OCI-LY1 (cell line): ENCODE data around the gene PRMT3.

Experiments
- H2AFZ ChIP-seq: fragments of 200-600 bp; sonication (generic), shearing (Covaris generic); 2 replicates; pipeline ENCODE4 v1.6.0; 2014; ENCODE audit warnings: antibody characterized with exemption, mild to moderate bottlenecking, low read length
- H3F3A ChIP-seq: fragments of 200-600 bp; sonication (generic), shearing (Covaris generic); 2 replicates; pipeline ENCODE4 v1.6.0; 2014; ENCODE audit warnings: mild to moderate bottlenecking, antibody characterized with exemption, low read length, moderate library complexity; ENCODE audit not compliant: insufficient read depth
- H3K27ac ChIP-seq: fragments of 200-600 bp; sonication (generic); 2 replicates; pipeline ENCODE4 v1.5.1; 2014; ENCODE audit warnings: low read length, mixed run types, mild to moderate bottlenecking, low read depth; ENCODE audit not compliant: poor library complexity, severe bottlenecking
- H3K27me3 ChIP-seq: fragments of 200-600 bp; sonication (generic); 2 replicates; pipeline ENCODE4 v1.6.0; 2014; ENCODE audit warnings: antibody characterized with exemption, mild to moderate bottlenecking, low read length, moderate library complexity; ENCODE audit not compliant: insufficient read depth
- H3K36me3 ChIP-seq: fragments of 200-600 bp; sonication (generic); 2 replicates; pipeline ENCODE4 v1.6.1; 2014; ENCODE audit warnings: mild to moderate bottlenecking, antibody characterized with exemption, low read length, moderate library complexity, mixed read lengths; ENCODE audit not compliant: insufficient read depth
- H3K4me1 ChIP-seq: fragments of 200-600 bp; sonication (generic); 2 replicates; pipeline ENCODE4 v1.5.1; 2014; ENCODE audit warnings: mild to moderate bottlenecking, low read length, moderate library complexity; ENCODE audit not compliant: insufficient read depth, severe bottlenecking
- H3K4me2 ChIP-seq: fragments of 200-600 bp; sonication (generic), shearing (Covaris generic); 2 replicates; pipeline ENCODE4 v1.6.1; 2014; ENCODE audit warnings: low read length
- H3K4me3 ChIP-seq: fragments of 200-600 bp; sonication (generic); 2 replicates; pipeline ENCODE4 v1.5.1; 2014; ENCODE audit warnings: low read length, low read depth, mild to moderate bottlenecking, mixed read lengths; ENCODE audit not compliant: poor library complexity, severe bottlenecking
- H3K79me2 ChIP-seq: fragments of 200-600 bp; shearing (Covaris generic); 2 replicates; pipeline ENCODE4 v1.6.1; 2016; ENCODE audit warnings: mixed run types, low read length, mixed read lengths; ENCODE audit not compliant: insufficient read depth
- H3K9ac ChIP-seq: fragments of 200-600 bp; sonication (generic), shearing (Covaris generic); 2 replicates; pipeline ENCODE4 v1.6.1; 2014; ENCODE audit warnings: mild to moderate bottlenecking, low read length, mixed read lengths
- H3K9me2 ChIP-seq: fragments of 200-600 bp; sonication (generic), shearing (Covaris generic); 2 replicates; pipeline ENCODE4 v1.6.1; 2014; ENCODE audit warnings: low read depth, mild to moderate bottlenecking, low read length, mixed read lengths
- H3K9me3 ChIP-seq: fragments of 200-600 bp; shearing (Covaris generic); 2 replicates; pipeline ENCODE4 v1.6.1; 2014; ENCODE audit warnings: low read length, mixed read lengths
- H4K20me1 ChIP-seq: fragments of 200-600 bp; sonication (generic), shearing (Covaris generic); 2 replicates; pipeline ENCODE4 v1.6.0; 2016; ENCODE audit warnings: mild to moderate bottlenecking, low read length; ENCODE audit not compliant: insufficient read depth
- EZH2 ChIP-seq: fragments of 200-600 bp; sonication (generic), shearing (Covaris generic); IDR thresholded peaks from 2 replicates; pipeline ENCODE4 v1.8.0; 2017; ENCODE audit warnings: borderline replicate concordance, mixed run types, mild to moderate bottlenecking, antibody characterized with exemption, low read length, moderate library complexity, mixed read lengths
- TF ChIP-seq, protein P1 (sequence below): fragments of 200-600 bp; sonication (generic), shearing (Covaris generic); IDR thresholded peaks from 2 replicates; pipeline ENCODE4 v1.5.1; 2017; ENCODE audit warnings: mild to moderate bottlenecking, antibody characterized with exemption, low read length, moderate library complexity, mixed read lengths

PRMT3 gene

DNA sequence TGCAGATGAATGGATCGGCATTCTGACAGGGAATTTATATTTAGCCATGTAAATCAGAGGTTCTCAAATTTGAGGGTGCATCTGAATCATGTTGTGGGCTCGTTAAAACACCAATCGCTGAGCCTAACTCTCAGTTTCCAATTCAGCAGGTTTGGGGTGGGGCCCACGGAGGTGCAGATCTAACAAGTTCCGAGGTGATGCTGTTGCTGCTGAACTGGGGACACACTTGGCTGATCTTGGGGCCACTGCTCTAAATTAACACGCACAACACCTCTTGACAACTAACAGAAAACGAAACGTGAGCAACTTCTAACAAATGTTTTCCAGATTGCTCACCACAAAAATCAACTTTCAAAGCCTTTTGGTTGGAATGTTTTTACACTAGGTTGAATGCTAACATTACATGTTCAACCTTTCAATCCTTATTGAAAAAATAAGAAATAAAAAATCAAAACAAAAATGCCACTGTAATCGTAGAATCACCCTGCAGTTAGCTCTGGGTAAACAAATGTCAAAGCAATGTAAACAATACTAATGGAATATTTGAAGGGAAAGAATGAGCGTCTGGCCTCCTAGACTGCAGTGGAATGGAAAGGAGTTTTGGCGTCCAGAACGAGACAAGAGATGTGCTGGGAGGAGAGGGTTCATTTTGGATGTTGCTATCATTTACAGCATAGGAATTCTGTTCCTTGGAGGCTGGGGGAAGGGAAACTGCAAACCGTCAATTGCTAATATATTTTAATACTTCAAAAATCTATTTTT is 143.6 kb downstream of the PRMT3 start:
- Histone ChIP-seq H3K9ac (no peak overlapping the region), H3K9me3 (no peaks in the 10 kb centered on the region), H3K79me2 (no peaks in the 10 kb centered on the region), H2AFZ (no peak overlapping the region), H3K4me3 (no peak overlapping the region), H3K4me1 (no peaks in the 10 kb centered on the region), H3K4me2 (no peak overlapping the region), H3F3A (no peaks in the 10 kb centered on the region), H3K36me3 (no peaks in the 10 kb centered on the region), H3K27me3 (no peaks in the 10 kb centered on the region), H3K9me2 (no peaks in the 10 kb centered on the region), H4K20me1 (no peaks in the 10 kb centered on the region), H3K27ac (no peak overlapping the region)
- no peak for TF ChIP-seq EZH2
- TF ChIP-seq, protein P1, sequence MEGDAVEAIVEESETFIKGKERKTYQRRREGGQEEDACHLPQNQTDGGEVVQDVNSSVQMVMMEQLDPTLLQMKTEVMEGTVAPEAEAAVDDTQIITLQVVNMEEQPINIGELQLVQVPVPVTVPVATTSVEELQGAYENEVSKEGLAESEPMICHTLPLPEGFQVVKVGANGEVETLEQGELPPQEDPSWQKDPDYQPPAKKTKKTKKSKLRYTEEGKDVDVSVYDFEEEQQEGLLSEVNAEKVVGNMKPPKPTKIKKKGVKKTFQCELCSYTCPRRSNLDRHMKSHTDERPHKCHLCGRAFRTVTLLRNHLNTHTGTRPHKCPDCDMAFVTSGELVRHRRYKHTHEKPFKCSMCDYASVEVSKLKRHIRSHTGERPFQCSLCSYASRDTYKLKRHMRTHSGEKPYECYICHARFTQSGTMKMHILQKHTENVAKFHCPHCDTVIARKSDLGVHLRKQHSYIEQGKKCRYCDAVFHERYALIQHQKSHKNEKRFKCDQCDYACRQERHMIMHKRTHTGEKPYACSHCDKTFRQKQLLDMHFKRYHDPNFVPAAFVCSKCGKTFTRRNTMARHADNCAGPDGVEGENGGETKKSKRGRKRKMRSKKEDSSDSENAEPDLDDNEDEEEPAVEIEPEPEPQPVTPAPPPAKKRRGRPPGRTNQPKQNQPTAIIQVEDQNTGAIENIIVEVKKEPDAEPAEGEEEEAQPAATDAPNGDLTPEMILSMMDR, result no peak

DNA sequence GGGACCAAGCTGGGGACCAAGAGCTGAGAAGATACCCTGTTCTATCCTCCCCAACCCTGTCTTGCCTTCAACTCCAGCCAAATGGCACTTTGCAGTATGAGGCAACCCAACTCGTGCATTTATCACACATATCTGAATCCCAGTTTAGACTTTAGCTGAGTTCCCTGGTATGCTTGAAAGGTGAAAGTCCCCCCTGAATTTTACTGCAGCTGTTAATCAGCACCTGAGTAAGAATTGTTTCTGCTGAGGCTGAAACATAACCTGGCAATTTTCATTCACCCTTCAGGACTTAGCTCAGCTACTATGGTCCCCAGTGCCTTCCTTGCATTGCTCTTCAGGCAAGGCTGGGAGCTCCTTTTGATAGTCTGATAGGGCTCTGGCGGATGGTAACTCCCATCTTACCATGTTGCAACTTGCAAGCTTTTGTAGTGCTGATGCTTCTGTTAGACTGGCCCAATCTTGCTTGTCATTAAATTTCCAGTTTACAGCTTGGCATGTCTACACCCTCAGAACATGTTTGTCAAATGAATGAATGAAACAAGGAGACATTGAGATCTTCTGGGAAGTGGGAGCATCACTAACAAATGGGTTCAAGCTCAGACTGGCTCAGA is 147.9 kb downstream of the PRMT3 start:
- H3K9ac ChIP-seq, result no peak overlapping the region
- no peak overlapping the region for H3K4me3 ChIP-seq
- no peak for TF ChIP-seq EZH2
- TF ChIP-seq, protein P1, result no peak
- H3F3A ChIP-seq, result no peaks in the 10 kb centered on the region
- no peaks in the 10 kb centered on the region for H4K20me1 ChIP-seq
- no peaks in the 10 kb centered on the region for H3K9me2 ChIP-seq
- no peaks in the 10 kb centered on the region for H3K27me3 ChIP-seq
- H3K4me2 ChIP-seq, result no peak overlapping the region
- no peaks in the 10 kb centered on the region for H3K9me3 ChIP-seq
- H3K4me1 ChIP-seq, result no peaks in the 10 kb centered on the region
- no peak overlapping the region for H3K27ac ChIP-seq
- no peak overlapping the region for H2AFZ ChIP-seq
- H3K36me3 ChIP-seq, result no peaks in the 10 kb centered on the region
- no peaks in the 10 kb centered on the region for H3K79me2 ChIP-seq

- Histone ChIP-seq H4K20me1 (no peaks in the 10 kb centered on the region), H3K27me3 (no peaks in the 10 kb centered on the region), H2AFZ (no peak overlapping the region), H3K79me2 (no peaks in the 10 kb centered on the region), H3K4me3 (no peak overlapping the region), H3K9me2 (no peaks in the 10 kb centered on the region), H3F3A (no peaks in the 10 kb centered on the region), H3K9me3 (no peaks in the 10 kb centered on the region), H3K9ac (no peak overlapping the region), H3K27ac (no peak overlapping the region), H3K36me3 (no peaks in the 10 kb centered on the region), H3K4me2 (no peak overlapping the region), H3K4me1 (no peaks in the 10 kb centered on the region)
- TF ChIP-seq, protein P1, result no peak
- TF ChIP-seq EZH2, result no peak
Measured at GRCh38 chr11:20536365-20536764, 148.8 kb downstream of the PRMT3 start.
